Lung (tissue), 12 donors: ENCODE measurements around the gene TMEM240. TPM values are rescaled to one million over a fixed set of nuclear protein-coding genes. Genes with fewer than 3 reads are reported as not detected.
"Not testable (repeated sequence)": the region's sequence is repeated elsewhere in the genome, so short reads cannot be mapped to it uniquely, and the experiment has no call there.

ENCODE experiments used
- ATAC-seq: fragments of 200-7000 bp; cut with Tn5 transposase; one replicate; pipeline ENCODE4 v1.9.1; 2020; ENCODE audit warnings: moderate number of reproducible peaks; ENCODE audit not compliant: insufficient read depth, low FRiP score
- DNase-seq, 3 donors: peaks; one replicate each; pipeline ENCODE4 v3.0.0-alpha.2; 2013 to 2017
- H3K27ac ChIP-seq, 2 donors: one replicate each; pipeline ENCODE4 v1.5.1; 2013; ENCODE audit warnings: mild to moderate bottlenecking in 2 of 2, moderate library complexity in 2 of 2, control low read depth in 1 of 2, inconsistent platforms in 1 of 2, low read depth in 1 of 2, low read length in 1 of 2
- H3K27me3 ChIP-seq, 3 donors: one replicate each; pipeline ENCODE4 v1.5.1; 2013; ENCODE audit warnings: low read length in 2 of 3; ENCODE audit not compliant: control insufficient read depth in 3 of 3, insufficient read depth in 3 of 3
- H3K36me3 ChIP-seq, 4 donors: one replicate each; pipeline ENCODE4 v1.5.1; 2013; ENCODE audit warnings: low read length in 4 of 4, mild to moderate bottlenecking in 1 of 4, moderate library complexity in 1 of 4; ENCODE audit not compliant: control insufficient read depth in 4 of 4, insufficient read depth in 4 of 4
- H3K4me1 ChIP-seq, 5 donors: one replicate each; pipeline ENCODE4 v1.5.1; 2013; ENCODE audit warnings: low read length in 5 of 5, mild to moderate bottlenecking in 2 of 5, moderate library complexity in 1 of 5; ENCODE audit not compliant: control insufficient read depth in 5 of 5, insufficient read depth in 5 of 5
- H3K4me3 ChIP-seq: one replicate; pipeline ENCODE4 v1.5.1; 2013; ENCODE audit warnings: mild to moderate bottlenecking, control low read depth, moderate library complexity
- H3K9ac ChIP-seq, 2 donors: one replicate each; pipeline ENCODE4 v1.5.1; 2013; ENCODE audit warnings: low read length in 2 of 2, control low read depth in 1 of 2; ENCODE audit not compliant: insufficient read depth in 1 of 2
- H3K9me3 ChIP-seq, 4 donors: one replicate each; pipeline ENCODE4 v1.5.1; 2013; ENCODE audit warnings: low read length in 3 of 4, mild to moderate bottlenecking in 1 of 4, moderate library complexity in 1 of 4; ENCODE audit not compliant: control insufficient read depth in 4 of 4, insufficient read depth in 3 of 4
- WGBS, 2 donors: extraction: QIAGEN DNeasy Blood & Tissue Kit; methylation state at CpG; one replicate each; pipeline ENCODE4 v1.1.7; 2013; 5-methylcytosine and 5-hydroxymethylcytosine counted together
- polyA plus RNA-seq, 2 donors: library from polyadenylated mRNA; stranded (reverse); fragments of 200-250 nt; gene quantifications; one replicate each; pipeline ENCODE4 v1.2.1, GENCODE V29; 2013
- total RNA-seq, 2 donors: library from RNA; depleted of rRNA in 1 of 2; stranded (reverse); fragments of >200 nt in 1 of 2; gene quantifications; one replicate each; pipeline ENCODE4 v1.2.1, GENCODE V29; 2014 to 2021
- TF ChIP-seq, protein P1 (sequence below): IDR thresholded peaks from 2 replicates; pipeline ENCODE4 v1.5.1; 2012; ENCODE audit warnings: mild to moderate bottlenecking; ENCODE audit errors: control extremely low read depth, extremely low read depth
- donor health status: control.
- donor health status: control.
- donor health status: Bipolar disorder and iron deficiency.
- donor health status: healthy.
- donor health status: DM: yes; HTN: yes; CAD: no.

Gene TMEM240
- total and polyA plus RNA-seq, 4 donors = 2.3 to 4.2 (median 3.1) TPM

DNA sequence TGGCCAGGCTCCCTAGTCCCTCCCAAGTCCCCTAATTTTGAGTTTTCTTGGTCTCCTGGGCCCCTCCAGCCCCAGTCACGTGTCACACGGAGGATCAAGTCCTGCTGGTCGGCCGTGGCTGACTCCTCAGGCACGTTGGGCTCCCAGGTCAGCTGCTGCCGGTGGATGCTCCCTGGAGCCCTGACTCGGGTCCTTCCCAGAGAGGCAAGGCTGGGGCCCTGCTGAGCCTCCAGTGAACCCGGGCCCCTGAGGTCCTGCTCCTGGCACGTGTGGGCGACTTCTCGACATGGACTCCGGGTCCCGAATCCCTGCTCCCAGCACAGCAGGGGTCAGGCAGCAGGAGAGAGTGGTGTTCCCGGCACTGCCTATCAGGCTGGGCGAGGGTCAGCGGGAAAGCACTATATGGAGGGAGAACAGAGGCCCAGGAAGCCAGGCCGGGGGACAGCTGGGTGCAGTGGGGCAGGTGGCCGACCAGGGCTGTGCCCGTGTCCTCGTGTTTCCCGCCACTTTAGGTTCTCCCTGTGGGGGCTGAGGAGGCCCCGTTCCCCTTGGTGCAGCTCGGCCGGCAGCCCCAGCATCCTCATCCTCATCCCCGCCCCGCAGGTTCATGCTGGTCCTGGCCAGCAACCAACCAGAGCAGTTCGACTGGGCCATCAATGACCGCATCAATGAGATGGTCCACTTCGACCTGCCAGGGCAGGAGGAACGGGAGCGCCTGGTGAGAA, 13.2 kb downstream of the TMEM240 start:
- WGBS, 2 donors = 95 to 96% methylated on average over 31 of the region's 31 CpGs

DNA sequence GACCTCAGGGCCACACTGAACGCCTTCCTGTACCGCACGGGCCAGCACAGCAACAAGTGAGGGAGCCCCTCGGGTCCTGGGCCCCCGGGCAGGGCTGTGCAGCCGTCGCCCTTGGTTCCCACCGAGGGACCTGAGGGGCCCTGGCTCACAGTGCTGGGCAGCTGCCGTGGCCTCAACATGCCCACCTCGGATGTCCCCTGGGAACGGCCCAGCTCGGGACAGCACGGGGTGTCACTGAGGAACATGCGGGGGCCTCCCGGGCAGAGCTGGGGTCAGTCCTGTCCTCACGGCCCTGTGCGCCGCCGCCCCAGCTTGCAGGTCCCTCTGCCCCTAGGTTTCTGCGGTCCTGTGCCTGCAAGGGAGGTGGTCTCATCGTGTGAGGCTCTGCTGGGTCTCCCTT, 13.9 kb downstream of the TMEM240 start:
- not testable (repeated sequence) for H3K27ac ChIP-seq, DNase-seq, H3K4me1 ChIP-seq, H3K9me3 ChIP-seq, H3K4me3 ChIP-seq, ATAC-seq, H3K9ac ChIP-seq, H3K27me3 ChIP-seq
- H3K36me3 ChIP-seq = peaks cover 0 to 38% (median 13%) of the 10 kb centered on the region in 4 donors
- 97% methylated on average over 10 to 17 of the region's 21 CpGs for WGBS, 2 donors

More for the DNA sequence above, 13.2 kb downstream of the TMEM240 start:
- TF ChIP-seq, protein P1, sequence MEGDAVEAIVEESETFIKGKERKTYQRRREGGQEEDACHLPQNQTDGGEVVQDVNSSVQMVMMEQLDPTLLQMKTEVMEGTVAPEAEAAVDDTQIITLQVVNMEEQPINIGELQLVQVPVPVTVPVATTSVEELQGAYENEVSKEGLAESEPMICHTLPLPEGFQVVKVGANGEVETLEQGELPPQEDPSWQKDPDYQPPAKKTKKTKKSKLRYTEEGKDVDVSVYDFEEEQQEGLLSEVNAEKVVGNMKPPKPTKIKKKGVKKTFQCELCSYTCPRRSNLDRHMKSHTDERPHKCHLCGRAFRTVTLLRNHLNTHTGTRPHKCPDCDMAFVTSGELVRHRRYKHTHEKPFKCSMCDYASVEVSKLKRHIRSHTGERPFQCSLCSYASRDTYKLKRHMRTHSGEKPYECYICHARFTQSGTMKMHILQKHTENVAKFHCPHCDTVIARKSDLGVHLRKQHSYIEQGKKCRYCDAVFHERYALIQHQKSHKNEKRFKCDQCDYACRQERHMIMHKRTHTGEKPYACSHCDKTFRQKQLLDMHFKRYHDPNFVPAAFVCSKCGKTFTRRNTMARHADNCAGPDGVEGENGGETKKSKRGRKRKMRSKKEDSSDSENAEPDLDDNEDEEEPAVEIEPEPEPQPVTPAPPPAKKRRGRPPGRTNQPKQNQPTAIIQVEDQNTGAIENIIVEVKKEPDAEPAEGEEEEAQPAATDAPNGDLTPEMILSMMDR = no peak
- no peak overlapping the region for H3K4me3 ChIP-seq
- no peaks in the 10 kb centered on the region for H3K4me1 ChIP-seq
- ATAC-seq (no peak), DNase-seq (no peak)
- peaks cover 0 to 2% (median 0%) of the 10 kb centered on the region in 4 donors for H3K9me3 ChIP-seq
- H3K27me3 ChIP-seq = no peaks in the 10 kb centered on the region
- peaks cover 0 to 37% (median 16%) of the 10 kb centered on the region in 4 donors for H3K36me3 ChIP-seq
- no peak overlapping the region for H3K9ac ChIP-seq
- no peak overlapping the region for H3K27ac ChIP-seq

DNA sequence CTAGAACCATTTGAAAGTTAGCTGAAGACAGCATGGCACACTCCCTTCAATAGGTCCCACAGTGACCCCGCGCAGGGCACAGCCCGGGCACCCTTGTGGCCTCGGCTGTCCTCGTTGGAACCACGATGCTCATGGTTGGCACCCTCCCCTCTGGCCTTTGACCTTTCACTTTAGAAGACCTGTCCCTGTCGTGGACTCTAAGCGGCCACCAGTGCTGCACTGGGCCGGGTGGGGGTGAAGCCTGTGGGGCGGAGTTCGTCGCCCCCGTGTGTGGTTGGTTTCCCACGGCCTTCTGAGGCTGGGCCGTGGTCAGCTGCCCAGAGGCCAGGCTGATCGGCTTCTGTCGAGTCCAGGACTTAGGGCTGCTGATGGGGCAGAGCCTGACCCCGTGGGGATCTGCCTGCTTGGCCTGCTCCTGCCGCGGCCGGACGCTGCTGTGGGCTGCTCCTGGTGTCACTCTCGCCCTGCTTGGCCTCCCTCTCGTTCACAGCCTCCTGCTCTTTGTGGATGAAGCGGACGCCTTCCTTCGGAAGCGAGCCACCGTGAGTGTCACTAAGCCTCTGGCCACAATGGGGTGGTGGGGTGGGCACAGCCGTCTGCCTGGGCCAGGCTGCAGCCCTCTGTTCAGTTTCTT, 15.6 kb downstream of the TMEM240 start:
- peaks cover 2 to 48% (median 8%) of the 10 kb centered on the region in 4 donors for H3K36me3 ChIP-seq
- not testable (repeated sequence) for H3K9me3 ChIP-seq, H3K27me3 ChIP-seq, H3K4me1 ChIP-seq, ATAC-seq, H3K27ac ChIP-seq, DNase-seq, H3K9ac ChIP-seq, H3K4me3 ChIP-seq
- 93 to 94% methylated on average over 23 to 25 of the region's 30 CpGs for WGBS, 2 donors

DNA sequence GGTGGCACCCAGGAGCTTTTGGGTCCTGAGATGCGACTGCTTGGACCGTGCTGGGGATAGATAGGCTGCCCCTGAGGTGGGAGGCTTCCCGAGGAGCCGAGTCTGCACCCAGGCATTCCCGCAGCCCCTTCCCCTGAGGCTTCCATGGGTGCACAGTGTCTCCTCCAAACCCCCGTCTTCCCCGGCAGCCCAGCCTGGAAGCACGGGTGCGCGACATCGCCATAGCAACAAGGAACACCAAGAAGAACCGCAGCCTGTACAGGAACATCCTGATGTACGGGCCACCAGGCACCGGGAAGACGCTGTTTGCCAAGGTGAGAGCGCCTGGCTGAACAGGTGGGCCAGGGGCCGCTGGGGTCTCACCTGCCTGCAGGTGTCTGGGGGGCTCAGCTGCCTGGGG, 16.8 kb downstream of the TMEM240 start:
- ATAC-seq, DNase-seq, H3K9ac ChIP-seq, H3K4me1 ChIP-seq, H3K27ac ChIP-seq, H3K9me3 ChIP-seq, H3K27me3 ChIP-seq, H3K4me3 ChIP-seq: not testable (repeated sequence)
- WGBS, 2 donors = 93 to 95% methylated on average over 17 of the region's 17 CpGs
- peaks cover 2 to 42% (median 3%) of the 10 kb centered on the region in 4 donors for H3K36me3 ChIP-seq

DNA sequence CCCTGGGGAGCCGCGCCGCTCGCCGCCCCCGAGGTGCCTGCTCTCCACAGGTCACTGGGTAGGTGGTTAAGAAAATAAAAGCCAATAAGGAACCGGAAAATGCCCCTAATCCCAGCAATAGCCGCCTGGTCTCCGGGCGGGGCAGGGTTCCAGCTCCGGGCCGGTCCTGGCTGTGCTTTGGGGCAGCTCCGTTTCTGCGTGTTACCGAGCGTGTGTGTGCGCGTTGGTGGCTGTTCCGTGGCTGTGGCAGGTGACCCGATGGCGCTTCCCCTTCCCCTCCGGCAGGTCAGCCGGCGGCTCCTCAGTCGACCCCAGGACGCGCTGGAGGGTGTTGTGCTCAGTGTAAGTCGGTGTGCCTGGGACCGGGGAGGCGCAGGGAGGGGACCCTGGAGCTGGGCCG, 17.2 kb downstream of the TMEM240 start:
- H3K9ac ChIP-seq, H3K9me3 ChIP-seq, H3K4me3 ChIP-seq, H3K27ac ChIP-seq, H3K4me1 ChIP-seq, ATAC-seq, H3K27me3 ChIP-seq, DNase-seq: not testable (repeated sequence)
- WGBS, 2 donors = 96 to 97% methylated on average over 31 of the region's 31 CpGs
- H3K36me3 ChIP-seq = peaks cover 4 to 43% (median 5%) of the 10 kb centered on the region in 4 donors

DNA sequence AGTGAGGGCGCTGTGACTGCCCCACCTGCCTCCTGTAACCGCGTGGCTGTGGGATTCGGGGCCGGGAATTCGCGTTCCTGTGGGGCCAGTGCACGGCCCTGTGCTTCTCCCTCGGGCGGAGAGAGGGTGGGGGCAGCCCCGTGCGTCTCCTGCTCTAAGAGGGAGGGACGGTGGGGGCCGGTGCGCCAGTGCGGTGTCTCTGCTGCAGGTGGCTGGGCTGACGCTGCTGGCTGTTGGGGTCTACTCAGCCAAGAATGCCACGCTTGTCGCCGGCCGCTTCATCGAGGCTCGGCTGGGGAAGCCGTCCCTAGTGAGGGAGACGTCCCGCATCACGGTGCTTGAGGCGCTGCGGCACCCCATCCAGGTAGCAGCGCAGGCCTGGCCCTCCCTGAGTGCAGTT, 17.9 kb downstream of the TMEM240 start:
- WGBS, 2 donors = 95 to 96% methylated on average over 29 to 30 of the region's 30 CpGs
- not testable (repeated sequence) for H3K4me1 ChIP-seq, ATAC-seq, H3K9me3 ChIP-seq, H3K27ac ChIP-seq, H3K9ac ChIP-seq, H3K4me3 ChIP-seq, DNase-seq, H3K27me3 ChIP-seq
- H3K36me3 ChIP-seq = peaks cover 9 to 43% (median 10%) of the 10 kb centered on the region in 4 donors
